Esophagus squamous epithelium (tissue), 5 donors: ENCODE measurements around the gene NAV2. TPM values are rescaled to one million over a fixed set of nuclear protein-coding genes. Genes with fewer than 3 reads are reported as not detected.

Source experiments
- DNase-seq: peaks from one replicate; lab custom pipeline; 2025; lab: John Stamatoyannopoulos, UW
- H3K27ac ChIP-seq, 4 donors: fragments of 200-600 bp; sonication (generic); one replicate each; pipeline ENCODE4 v1.5.1; 2016 to 2019; ENCODE audit warnings: mild to moderate bottlenecking in 1 of 4
- H3K27me3 ChIP-seq, 4 donors: fragments of 200-600 bp; sonication (generic); 1 replicate in 3 of 4; 2 replicates in 1 of 4; pipeline versions ENCODE4 v1.5.1 to v1.6.0; 2017 to 2021; ENCODE audit warnings: antibody characterized with exemption in 1 of 4
- H3K36me3 ChIP-seq, 3 donors: fragments of 200-600 bp; sonication (generic); one replicate each; pipeline ENCODE4 v1.5.1; 2016 to 2019
- H3K4me1 ChIP-seq, 3 donors: fragments of 200-600 bp; sonication (generic); one replicate each; pipeline ENCODE4 v1.5.1; 2017 to 2019
- H3K4me3 ChIP-seq, 4 donors: fragments of 200-600 bp; sonication (generic); 1 replicate in 3 of 4; 2 replicates in 1 of 4; pipeline ENCODE4 v1.5.1; 2016 to 2019; ENCODE audit warnings: mild to moderate bottlenecking in 2 of 4, moderate library complexity in 1 of 4
- H3K9me3 ChIP-seq, 3 donors: fragments of 200-600 bp; sonication (generic); one replicate each; pipeline ENCODE4 v1.5.1; 2016 to 2019
- POLR2A ChIP-seq, 4 donors: fragments of 450-650 bp; IDR thresholded peaks; one replicate each; pipeline ENCODE4 v1.6.1; 2017; ENCODE audit warnings: antibody characterized with exemption in 4 of 4, mild to moderate bottlenecking in 4 of 4, moderate library complexity in 3 of 4
- WGBS, 2 donors: methylation state at CpG; one replicate each; pipeline ENCODE4 v1.1.5; 2018; 5-methylcytosine and 5-hydroxymethylcytosine counted together
- intact Hi-C: fragments of 100-400 bp; cut with DNase I; formaldehyde crosslinking; loops from one replicate; pipeline ENCODE4 v1.15.0; 2022
- total RNA-seq, 4 donors: library from RNA; depleted of rRNA; stranded (reverse); fragments of >200 nt; gene quantifications; one replicate each; pipeline ENCODE4 v1.1.0, GENCODE V29; 2016
- TF ChIP-seq, protein P1 (sequence below), 6 experiments: fragments of 450-650 bp in 4 of 6; fragments of 200-600 bp in 2 of 6; sonication (generic) in 2 of 6; IDR thresholded peaks; one replicate each; pipeline ENCODE4 v1.5.1; 2016 to 2019; ENCODE audit warnings: antibody characterized with exemption in 6 of 6, mild to moderate bottlenecking in 4 of 6, moderate library complexity in 4 of 6
- donor health status: DM: yes; HTN: yes; CAD: no.

NAV2 gene
- total RNA-seq, 4 donors from 2014 or later: 4.9 to 19.1 (median 14.6) TPM

GRCh38 chr11:19679952-19680828 is 32.4 kb upstream of the NAV2 start:
- Histone ChIP-seq H3K27ac (peak overlapping the region; percentile 49 to 91 (median 77)), H3K4me1 (peaks cover 30 to 97% (median 57%) of the 10 kb centered on the region in 3 donors), H3K36me3 (no peaks in the 10 kb centered on the region), H3K4me3 (peak overlapping the region in 1 of 4 donors; percentile 19), H3K9me3 (no peaks in the 10 kb centered on the region), H3K27me3 (no peaks in the 10 kb centered on the region)
- WGBS, 2 donors: 11 to 33% methylated on average over 11 to 12 of the region's 12 CpGs
- no peak for DNase-seq
- TF ChIP-seq POLR2A (IDR thresholded peaks at IDR 0.05): no peak
- TF ChIP-seq, protein P1, sequence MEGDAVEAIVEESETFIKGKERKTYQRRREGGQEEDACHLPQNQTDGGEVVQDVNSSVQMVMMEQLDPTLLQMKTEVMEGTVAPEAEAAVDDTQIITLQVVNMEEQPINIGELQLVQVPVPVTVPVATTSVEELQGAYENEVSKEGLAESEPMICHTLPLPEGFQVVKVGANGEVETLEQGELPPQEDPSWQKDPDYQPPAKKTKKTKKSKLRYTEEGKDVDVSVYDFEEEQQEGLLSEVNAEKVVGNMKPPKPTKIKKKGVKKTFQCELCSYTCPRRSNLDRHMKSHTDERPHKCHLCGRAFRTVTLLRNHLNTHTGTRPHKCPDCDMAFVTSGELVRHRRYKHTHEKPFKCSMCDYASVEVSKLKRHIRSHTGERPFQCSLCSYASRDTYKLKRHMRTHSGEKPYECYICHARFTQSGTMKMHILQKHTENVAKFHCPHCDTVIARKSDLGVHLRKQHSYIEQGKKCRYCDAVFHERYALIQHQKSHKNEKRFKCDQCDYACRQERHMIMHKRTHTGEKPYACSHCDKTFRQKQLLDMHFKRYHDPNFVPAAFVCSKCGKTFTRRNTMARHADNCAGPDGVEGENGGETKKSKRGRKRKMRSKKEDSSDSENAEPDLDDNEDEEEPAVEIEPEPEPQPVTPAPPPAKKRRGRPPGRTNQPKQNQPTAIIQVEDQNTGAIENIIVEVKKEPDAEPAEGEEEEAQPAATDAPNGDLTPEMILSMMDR (IDR thresholded peaks at IDR 0.05): peak in 2 of 6 experiments; percentile 26 to 46
- intact Hi-C loops: no loop called here

GRCh38 chr11:19680829-19681368 is 31.7 kb upstream of the NAV2 start:
- no peak for DNase-seq
- Histone ChIP-seq H3K36me3 (no peaks in the 10 kb centered on the region), H3K4me3 (no peak overlapping the region), H3K4me1 (peaks cover 23 to 91% (median 50%) of the 10 kb centered on the region in 3 donors), H3K27me3 (no peaks in the 10 kb centered on the region), H3K27ac (peak overlapping the region; percentile 49 to 91 (median 77)), H3K9me3 (no peaks in the 10 kb centered on the region)
- WGBS, 2 donors: 40 to 53% methylated on average over 4 of the region's 4 CpGs
- intact Hi-C loops: no loop called here
- TF ChIP-seq, protein P1 (IDR thresholded peaks at IDR 0.05): no peak
- no peak for TF ChIP-seq POLR2A (IDR thresholded peaks at IDR 0.05)

GRCh38 chr11:19683141-19683805 is 29.4 kb upstream of the NAV2 start:
- peak overlapping the region; percentile 21 to 91 (median 77) for H3K27ac ChIP-seq
- WGBS, 2 donors: 54 to 67% methylated on average over 5 of the region's 5 CpGs
- H3K27me3 ChIP-seq: no peaks in the 10 kb centered on the region
- DNase-seq: no peak
- no peaks in the 10 kb centered on the region for H3K9me3 ChIP-seq
- peaks cover 11 to 69% (median 30%) of the 10 kb centered on the region in 3 donors for H3K4me1 ChIP-seq
- no peaks in the 10 kb centered on the region for H3K36me3 ChIP-seq
- no peak for TF ChIP-seq POLR2A (IDR thresholded peaks at IDR 0.05)
- TF ChIP-seq, protein P1 (IDR thresholded peaks at IDR 0.05): no peak
- H3K4me3 ChIP-seq: no peak overlapping the region
- intact Hi-C loops: no loop called here

- Histone ChIP-seq H3K27me3 (no peaks in the 10 kb centered on the region), H3K36me3 (no peaks in the 10 kb centered on the region), H3K27ac (peak overlapping the region in 3 of 4 donors; percentile 73 to 91 (median 81)), H3K9me3 (no peaks in the 10 kb centered on the region), H3K4me1 (peaks cover 11 to 62% (median 26%) of the 10 kb centered on the region in 3 donors), H3K4me3 (no peak overlapping the region)
- no peak for TF ChIP-seq POLR2A (IDR thresholded peaks at IDR 0.05)
- TF ChIP-seq, protein P1 (IDR thresholded peaks at IDR 0.05): no peak
- 82 to 84% methylated on average over 2 of the region's 2 CpGs for WGBS, 2 donors
- no peak for DNase-seq
- intact Hi-C loops: no loop called here
Measured at GRCh38 chr11:19683862-19684491, 28.7 kb upstream of the NAV2 start.
